Astrocyte (in vitro differentiated cells and primary cell): ENCODE results near the gene KRTAP5-1. TPM values are rescaled to one million over a fixed set of nuclear protein-coding genes. Genes with fewer than 3 reads are reported as not detected.

ENCODE experiments used
- DNase-seq: peaks from one replicate; pipeline ENCODE4 v3.0.0-alpha.2; 2010; ENCODE audit warnings: low read depth
- FAIRE-seq: peaks from 2 replicates; lab custom pipeline; 2011; peaks lifted over from hg19 to GRCh38; lab: Jason Lieb, UNC
- H2AFZ ChIP-seq: 2 replicates; pipeline ENCODE4 v1.6.0; 2012; ENCODE audit warnings: low read depth, low read length, inconsistent platforms
- H3K27ac ChIP-seq: 2 replicates; pipeline ENCODE4 v1.5.1; 2011; ENCODE audit warnings: low read depth, low read length, inconsistent platforms
- H3K27me3 ChIP-seq: 2 replicates; pipeline ENCODE4 v1.6.0; 2011; ENCODE audit warnings: low read length, inconsistent platforms; ENCODE audit not compliant: insufficient read depth
- H3K36me3 ChIP-seq: 2 replicates; pipeline ENCODE4 v1.5.1; 2011; ENCODE audit warnings: low read length, inconsistent platforms; ENCODE audit not compliant: insufficient read depth
- H3K4me1 ChIP-seq: 2 replicates; pipeline ENCODE4 v1.5.1; 2011; ENCODE audit warnings: low read length, inconsistent platforms; ENCODE audit not compliant: insufficient read depth
- H3K4me2 ChIP-seq: 2 replicates; pipeline ENCODE4 v1.6.0; 2012; ENCODE audit warnings: low read length, inconsistent platforms
- H3K4me3 ChIP-seq: 2 replicates; pipeline ENCODE4 v1.5.1; 2011; ENCODE audit warnings: low read depth, mild to moderate bottlenecking, low read length, inconsistent platforms; ENCODE audit not compliant: insufficient read depth
- H3K79me2 ChIP-seq: 2 replicates; pipeline ENCODE4 v1.6.0; 2012; ENCODE audit warnings: mild to moderate bottlenecking, low read length, inconsistent platforms; ENCODE audit not compliant: insufficient read depth
- H3K9ac ChIP-seq: 2 replicates; pipeline ENCODE4 v1.6.0; 2012; ENCODE audit warnings: mild to moderate bottlenecking, low read length, inconsistent platforms
- H3K9me3 ChIP-seq: 2 replicates; pipeline ENCODE4 v1.5.1; 2012; ENCODE audit warnings: low read depth, mild to moderate bottlenecking, low read length, inconsistent platforms; ENCODE audit not compliant: insufficient read depth
- H4K20me1 ChIP-seq: 2 replicates; pipeline ENCODE4 v1.6.0; 2012; ENCODE audit warnings: low read length, inconsistent platforms; ENCODE audit not compliant: insufficient read depth
- H3K27ac Mint-ChIP-seq: one replicate; pipeline ENCODE4 v1.8.0; 2021; ENCODE audit warnings: mild to moderate bottlenecking, mixed read lengths; ENCODE audit not compliant: unreplicated experiment
- H3K27me3 Mint-ChIP-seq: one replicate; pipeline ENCODE4 v1.8.0; 2021; ENCODE audit warnings: low read depth, mixed read lengths; ENCODE audit not compliant: unreplicated experiment
- H3K36me3 Mint-ChIP-seq: one replicate; pipeline ENCODE4 v1.8.0; 2021; ENCODE audit warnings: low read depth, mixed read lengths; ENCODE audit not compliant: unreplicated experiment
- H3K4me1 Mint-ChIP-seq: one replicate; pipeline ENCODE4 v1.8.0; 2021; ENCODE audit warnings: low read depth, mixed read lengths; ENCODE audit not compliant: unreplicated experiment
- H3K4me3 Mint-ChIP-seq: one replicate; pipeline ENCODE4 v1.8.0; 2021; ENCODE audit warnings: mild to moderate bottlenecking, moderate library complexity, mixed read lengths; ENCODE audit not compliant: unreplicated experiment
- H3K9me3 Mint-ChIP-seq: one replicate; pipeline ENCODE4 v1.8.0; 2021; ENCODE audit warnings: mild to moderate bottlenecking, mixed read lengths; ENCODE audit not compliant: unreplicated experiment
- EZH2 ChIP-seq: IDR thresholded peaks from 2 replicates; pipeline ENCODE4 v1.6.1; 2012; ENCODE audit warnings: mild to moderate bottlenecking, low read length, inconsistent platforms; ENCODE audit not compliant: insufficient read depth
- total RNA-seq: library from RNA; stranded (reverse); gene quantifications from 2 replicates; pipeline ENCODE4 v1.2.1, GENCODE V29; 2021
- TF ChIP-seq, protein P1 (sequence below): IDR thresholded peaks from 2 replicates; pipeline ENCODE4 v1.5.1; 2011; ENCODE audit warnings: low read depth, mild to moderate bottlenecking, inconsistent platforms, low read length, moderate library complexity; ENCODE audit not compliant: insufficient read depth

Gene KRTAP5-1
- total RNA-seq, 1 donor from 2014 or later: not detected

DNA sequence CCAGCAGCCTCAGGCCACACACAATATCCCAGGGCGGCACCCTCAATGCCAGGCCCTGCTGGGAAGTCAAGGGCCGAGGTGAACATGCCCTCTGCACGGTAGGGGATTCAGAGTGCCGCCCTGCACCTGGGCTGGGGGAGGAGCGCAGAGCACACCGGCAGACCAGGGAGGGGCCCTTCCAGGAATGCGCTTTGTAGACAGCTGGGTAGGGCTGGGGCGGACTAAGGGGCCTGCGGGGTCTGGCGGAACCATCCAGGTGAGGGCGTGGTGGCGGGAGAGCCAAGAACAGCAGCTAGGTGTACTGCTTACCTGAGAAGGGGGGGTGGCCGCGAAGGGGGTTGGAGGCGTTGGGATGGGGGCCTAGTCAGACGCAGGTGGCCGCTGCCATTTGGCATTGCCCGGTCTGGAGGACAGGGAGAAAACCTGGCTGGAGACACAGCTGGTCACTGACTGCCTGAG lies 39.0 kb downstream of the KRTAP5-1 start:
- Mint-ChIP-seq H3K4me3 (no peak overlapping the region), H3K9me3 (no peaks in the 10 kb centered on the region), H3K36me3 (peaks cover 1% of the 10 kb centered on the region), H3K27me3 (peaks cover 49% of the 10 kb centered on the region), H3K27ac (no peak overlapping the region), H3K4me1 (no peaks in the 10 kb centered on the region)
- H4K20me1 ChIP-seq: no peaks in the 10 kb centered on the region
- H3K36me3 ChIP-seq: no peaks in the 10 kb centered on the region
- H3K4me3 ChIP-seq: no peak overlapping the region
- no peaks in the 10 kb centered on the region for H3K79me2 ChIP-seq
- TF ChIP-seq, protein P1, sequence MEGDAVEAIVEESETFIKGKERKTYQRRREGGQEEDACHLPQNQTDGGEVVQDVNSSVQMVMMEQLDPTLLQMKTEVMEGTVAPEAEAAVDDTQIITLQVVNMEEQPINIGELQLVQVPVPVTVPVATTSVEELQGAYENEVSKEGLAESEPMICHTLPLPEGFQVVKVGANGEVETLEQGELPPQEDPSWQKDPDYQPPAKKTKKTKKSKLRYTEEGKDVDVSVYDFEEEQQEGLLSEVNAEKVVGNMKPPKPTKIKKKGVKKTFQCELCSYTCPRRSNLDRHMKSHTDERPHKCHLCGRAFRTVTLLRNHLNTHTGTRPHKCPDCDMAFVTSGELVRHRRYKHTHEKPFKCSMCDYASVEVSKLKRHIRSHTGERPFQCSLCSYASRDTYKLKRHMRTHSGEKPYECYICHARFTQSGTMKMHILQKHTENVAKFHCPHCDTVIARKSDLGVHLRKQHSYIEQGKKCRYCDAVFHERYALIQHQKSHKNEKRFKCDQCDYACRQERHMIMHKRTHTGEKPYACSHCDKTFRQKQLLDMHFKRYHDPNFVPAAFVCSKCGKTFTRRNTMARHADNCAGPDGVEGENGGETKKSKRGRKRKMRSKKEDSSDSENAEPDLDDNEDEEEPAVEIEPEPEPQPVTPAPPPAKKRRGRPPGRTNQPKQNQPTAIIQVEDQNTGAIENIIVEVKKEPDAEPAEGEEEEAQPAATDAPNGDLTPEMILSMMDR: no peak
- H3K27ac ChIP-seq: no peak overlapping the region
- H3K4me2 ChIP-seq: no peak overlapping the region
- H2AFZ ChIP-seq: no peak overlapping the region
- DNase-seq (no peak), FAIRE-seq (no peak)
- H3K4me1 ChIP-seq: no peaks in the 10 kb centered on the region
- no peak overlapping the region for H3K9ac ChIP-seq
- H3K27me3 ChIP-seq: peaks cover 29% of the 10 kb centered on the region
- no peaks in the 10 kb centered on the region for H3K9me3 ChIP-seq

DNA sequence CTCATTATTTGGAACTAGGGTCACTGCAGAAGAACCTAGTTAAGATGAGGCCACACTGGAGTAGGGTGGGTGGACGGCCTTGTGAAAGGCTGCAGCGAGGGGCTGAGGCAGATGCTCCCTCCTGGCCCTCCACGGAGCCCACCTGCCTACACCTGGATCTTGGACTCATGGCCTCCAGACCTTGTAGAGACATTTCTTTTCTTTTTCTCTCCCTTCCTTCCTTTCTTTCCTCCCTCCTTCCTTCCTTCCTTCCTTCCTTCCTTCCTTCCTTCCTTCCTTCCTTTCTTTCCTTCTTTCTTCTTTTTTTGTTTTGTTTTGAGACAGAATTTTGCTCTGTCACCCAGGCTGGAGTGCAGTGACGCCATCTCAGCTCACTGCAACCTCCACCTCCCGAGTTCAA lies 39.7 kb downstream of the KRTAP5-1 start:
- H3K79me2 ChIP-seq: no peaks in the 10 kb centered on the region
- no peak overlapping the region for H3K9ac ChIP-seq
- TF ChIP-seq, protein P1: no peak
- TF ChIP-seq EZH2: no peak
- FAIRE-seq: no peak
- no peak overlapping the region for H3K27ac Mint-ChIP-seq
- H3K27me3 ChIP-seq: peaks cover 29% of the 10 kb centered on the region
- no peaks in the 10 kb centered on the region for H3K36me3 ChIP-seq
- H3K36me3 Mint-ChIP-seq: peaks cover 1% of the 10 kb centered on the region
- no peaks in the 10 kb centered on the region for H3K4me1 ChIP-seq
- no peak overlapping the region for H2AFZ ChIP-seq
- H3K4me2 ChIP-seq: no peak overlapping the region
- no peaks in the 10 kb centered on the region for H3K9me3 Mint-ChIP-seq
- H3K4me1 Mint-ChIP-seq: no peaks in the 10 kb centered on the region
- H3K4me3 Mint-ChIP-seq: no peak overlapping the region
- no peak overlapping the region for H3K27ac ChIP-seq
- DNase-seq: no peak
- no peaks in the 10 kb centered on the region for H4K20me1 ChIP-seq
- no peaks in the 10 kb centered on the region for H3K9me3 ChIP-seq
- H3K27me3 Mint-ChIP-seq: peaks cover 56% of the 10 kb centered on the region
- no peak overlapping the region for H3K4me3 ChIP-seq

DNA sequence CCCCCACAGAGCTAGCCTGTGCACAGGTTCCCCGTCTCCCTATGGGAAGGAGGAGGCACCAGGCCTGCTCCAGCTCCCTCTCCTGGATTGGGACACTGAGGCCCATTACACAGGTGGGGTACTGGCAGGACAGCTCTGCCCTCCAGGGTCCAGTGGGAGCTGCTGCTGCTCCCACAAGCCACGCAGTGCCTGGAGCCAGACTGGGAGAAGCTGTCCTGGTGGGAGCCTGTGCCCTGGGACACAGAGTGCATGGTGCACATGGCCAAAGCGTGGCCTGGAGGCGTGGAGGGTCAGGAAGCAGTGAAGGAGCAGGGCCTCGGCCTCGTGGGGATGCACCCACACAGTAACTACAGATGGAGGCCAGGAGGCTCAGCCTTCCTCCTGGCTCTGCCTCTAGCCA lies 40.5 kb downstream of the KRTAP5-1 start:
- no peak overlapping the region for H2AFZ ChIP-seq
- H3K27me3 Mint-ChIP-seq: peaks cover 56% of the 10 kb centered on the region
- H3K36me3 Mint-ChIP-seq: no peaks in the 10 kb centered on the region
- no peaks in the 10 kb centered on the region for H4K20me1 ChIP-seq
- no peaks in the 10 kb centered on the region for H3K4me1 Mint-ChIP-seq
- no peaks in the 10 kb centered on the region for H3K9me3 ChIP-seq
- H3K27ac Mint-ChIP-seq: no peak overlapping the region
- peaks cover 29% of the 10 kb centered on the region for H3K27me3 ChIP-seq
- H3K9ac ChIP-seq: no peak overlapping the region
- no peaks in the 10 kb centered on the region for H3K4me1 ChIP-seq
- no peaks in the 10 kb centered on the region for H3K9me3 Mint-ChIP-seq
- FAIRE-seq (no peak), DNase-seq (no peak)
- H3K36me3 ChIP-seq: no peaks in the 10 kb centered on the region
- H3K79me2 ChIP-seq: no peaks in the 10 kb centered on the region
- no peak overlapping the region for H3K4me3 Mint-ChIP-seq
- H3K4me3 ChIP-seq: no peak overlapping the region
- H3K4me2 ChIP-seq: no peak overlapping the region
- H3K27ac ChIP-seq: no peak overlapping the region
- peak; percentile 14 for TF ChIP-seq EZH2
- TF ChIP-seq, protein P1: no peak
